ENCODE results near the gene SERPING1.

The SERPING1 gene

GRCh38 chr11:57597916-57598830, 688 bp downstream of the SERPING1 start:
- peak; percentile 22 for DNase-seq (ENCODE audit: low read depth)

DNA sequence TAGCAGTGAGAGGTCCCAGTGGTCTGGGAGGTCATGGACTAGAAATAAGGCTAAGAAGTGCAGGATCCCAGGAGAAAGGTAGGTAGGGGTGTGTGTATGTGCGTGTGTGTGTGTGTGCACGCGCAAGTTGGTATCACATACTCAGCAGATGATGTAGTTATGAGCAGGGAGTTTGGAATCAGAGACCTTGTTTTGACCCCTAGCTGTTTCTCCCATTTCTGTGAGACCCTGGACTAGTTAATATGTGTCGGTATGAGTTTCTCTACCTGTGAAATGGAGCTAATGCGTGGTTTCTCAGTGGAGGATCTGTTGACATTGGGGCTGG, 1.3 kb downstream of the SERPING1 start:
- peak; percentile 16 for DNase-seq (ENCODE audit: low read depth)

DNA sequence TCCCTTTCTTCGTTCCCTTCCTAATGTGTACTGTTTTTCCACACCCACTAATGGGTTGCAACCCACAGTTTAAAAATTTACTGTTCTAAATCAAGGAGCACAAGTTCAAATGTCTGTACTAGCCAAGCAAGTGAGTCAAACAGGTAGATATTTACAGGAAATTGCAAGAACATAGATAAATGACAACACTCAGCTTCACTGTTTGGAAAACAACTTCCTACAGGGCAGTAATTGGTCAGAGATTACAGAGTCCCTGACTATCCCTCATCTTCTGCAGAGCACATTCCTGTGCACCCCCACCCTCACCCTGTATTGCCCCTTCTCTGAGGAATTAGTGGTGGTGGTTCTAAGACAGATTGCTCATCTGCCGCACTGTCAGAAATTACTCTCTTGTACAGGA, 1.9 kb downstream of the SERPING1 start:
- DNase-seq (ENCODE audit: low read depth) = no peak

DNA sequence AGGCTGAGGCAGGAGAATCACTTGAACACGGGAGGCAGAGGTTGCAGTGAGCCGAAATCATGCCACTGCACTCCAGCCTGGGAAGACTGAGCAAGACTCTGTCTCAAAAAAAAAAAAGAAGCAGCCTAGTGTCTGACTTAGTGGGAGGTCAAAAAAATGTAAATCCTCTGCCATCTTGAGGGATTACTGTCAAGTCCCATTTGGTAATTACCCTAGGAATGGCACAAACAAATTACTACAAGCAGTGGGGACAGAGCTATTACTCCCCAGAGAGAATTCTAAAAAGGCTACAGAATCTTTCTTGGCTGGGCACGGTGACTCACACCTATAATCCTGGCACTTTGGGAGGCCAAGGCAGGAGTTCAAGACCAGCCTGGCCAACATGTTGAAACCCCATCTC, 3.8 kb downstream of the SERPING1 start:
- no peak for DNase-seq (ENCODE audit: low read depth)

DNA sequence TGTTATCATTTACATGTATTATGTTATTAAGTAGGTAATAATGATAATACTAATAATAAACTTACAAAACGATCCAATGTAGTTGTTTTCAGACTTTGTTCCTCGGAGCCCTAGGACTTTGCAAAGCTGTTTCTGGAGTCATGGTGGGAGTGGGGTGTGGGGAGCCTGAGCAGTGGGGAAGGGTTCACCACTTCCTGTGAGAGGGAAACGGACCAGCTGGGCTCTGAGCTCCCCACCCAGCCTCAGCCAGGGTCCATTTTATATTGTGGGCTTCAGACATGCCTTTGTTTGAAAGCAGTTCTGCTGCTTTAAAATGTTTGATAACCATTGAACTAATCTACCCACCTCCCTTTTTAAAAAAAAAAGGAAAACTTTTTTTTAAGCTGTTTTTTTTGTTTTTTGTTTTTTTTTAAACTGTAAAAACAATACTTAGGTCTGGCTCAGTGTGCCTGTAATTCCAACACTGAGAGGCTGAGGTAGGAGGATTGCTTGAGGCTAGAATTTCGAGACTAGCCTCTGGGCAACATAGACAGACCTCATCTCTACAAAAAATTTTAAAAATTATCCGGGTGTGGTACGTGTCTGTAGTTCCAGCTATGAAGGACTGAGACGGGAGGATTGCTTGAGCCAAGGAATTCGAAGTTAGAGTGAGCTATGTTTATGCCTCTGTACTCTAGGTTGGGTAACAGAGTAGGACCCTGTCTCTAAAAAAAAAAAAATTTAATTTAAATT, 7.0 kb downstream of the SERPING1 start:
- no peak for DNase-seq (ENCODE audit: low read depth)

DNA sequence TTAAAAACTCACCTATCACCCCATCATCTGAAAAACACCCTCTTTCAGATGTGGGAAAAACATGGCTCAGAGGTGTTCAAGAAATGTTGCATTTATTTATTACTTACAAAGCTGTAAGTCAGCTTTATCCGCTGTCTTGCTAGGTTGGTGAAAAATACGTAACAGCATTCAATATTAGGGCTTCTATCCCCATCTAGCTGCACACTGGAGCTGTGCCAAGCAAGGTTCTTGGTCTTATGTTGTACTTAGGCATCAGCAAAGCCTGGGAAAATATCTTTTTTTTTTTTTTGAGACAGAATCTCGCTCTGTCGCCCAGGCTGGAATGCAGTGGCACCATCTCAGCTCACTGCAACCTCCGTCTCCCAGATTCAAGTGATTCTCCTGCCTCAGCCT, 7.5 kb downstream of the SERPING1 start:
- DNase-seq (ENCODE audit: low read depth) = no peak

- DNase-seq (ENCODE audit: low read depth) = no peak
Observed at GRCh38 chr11:57610170-57610569, 12.7 kb downstream of the SERPING1 start.

- DNase-seq (ENCODE audit: low read depth) = no peak
Observed at GRCh38 chr11:57614234-57614772, 16.8 kb downstream of the SERPING1 start.

DNA sequence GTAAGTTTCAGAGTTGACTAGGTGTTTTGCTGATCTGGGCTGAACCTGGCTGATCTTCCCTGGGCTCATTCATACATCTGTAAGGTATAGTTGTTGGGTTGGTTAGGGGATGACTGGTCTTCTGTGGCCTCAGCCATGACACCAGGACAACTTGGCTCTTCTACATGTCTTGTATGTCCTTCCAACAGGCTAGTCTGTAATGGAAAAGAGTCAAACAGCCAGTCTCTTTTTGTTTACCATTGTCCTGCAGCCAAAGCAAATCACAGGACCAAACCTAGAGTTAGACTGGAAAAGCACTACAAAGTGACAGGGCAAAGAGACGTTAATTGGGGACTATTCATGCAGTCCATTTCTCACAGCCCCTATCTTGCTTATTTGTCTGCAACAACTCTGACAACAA, 17.8 kb downstream of the SERPING1 start:
- DNase-seq (ENCODE audit: low read depth) = no peak

GRCh38 chr11:57616595-57616994, 19.1 kb downstream of the SERPING1 start:
- DNase-seq (ENCODE audit: low read depth) = no peak

- DNase-seq (ENCODE audit: low read depth) = no peak
Observed at GRCh38 chr11:57618438-57618837, 21.0 kb downstream of the SERPING1 start.

GRCh38 chr11:57619331-57619730, 21.8 kb downstream of the SERPING1 start:
- DNase-seq (ENCODE audit: low read depth) = no peak

DNA sequence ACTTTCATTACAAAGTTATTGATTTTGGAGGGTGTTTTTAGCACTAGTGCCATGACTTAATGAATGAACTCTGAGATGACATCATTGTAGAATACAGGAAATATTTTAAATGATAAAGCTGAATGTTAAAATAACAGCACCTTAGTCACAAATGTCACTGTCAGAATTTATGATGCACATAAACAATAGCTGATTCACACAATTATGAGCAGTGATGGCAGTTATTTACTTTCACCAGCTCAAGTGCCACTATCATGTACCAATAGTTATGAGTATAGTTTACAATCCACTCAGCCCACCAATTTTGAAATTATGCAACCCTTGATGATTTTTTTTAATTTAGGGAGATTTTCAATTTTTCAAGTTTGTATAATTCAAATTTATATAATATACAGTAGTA, 23.0 kb downstream of the SERPING1 start:
- DNase-seq (ENCODE audit: low read depth) = no peak

DNA sequence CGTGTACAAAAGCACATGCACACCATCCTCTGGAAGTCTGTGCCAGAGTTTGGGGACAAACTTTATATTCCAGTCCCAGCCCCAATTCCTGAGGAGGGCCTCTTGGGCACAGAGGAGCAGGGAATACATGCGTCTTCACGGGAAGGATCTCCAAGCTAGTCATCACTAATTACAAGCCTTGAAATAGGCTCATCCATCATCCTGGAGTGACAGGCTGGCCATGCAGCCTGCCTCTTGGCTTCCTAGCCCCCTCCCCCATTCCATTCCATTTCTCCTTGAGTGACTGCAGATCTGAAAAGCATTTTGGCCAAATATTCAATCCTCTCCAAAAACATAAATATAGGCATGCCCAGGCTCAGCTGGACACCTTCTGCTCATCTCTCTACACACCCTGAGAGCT, 24.8 kb downstream of the SERPING1 start:
- no peak for DNase-seq (ENCODE audit: low read depth)

DNA sequence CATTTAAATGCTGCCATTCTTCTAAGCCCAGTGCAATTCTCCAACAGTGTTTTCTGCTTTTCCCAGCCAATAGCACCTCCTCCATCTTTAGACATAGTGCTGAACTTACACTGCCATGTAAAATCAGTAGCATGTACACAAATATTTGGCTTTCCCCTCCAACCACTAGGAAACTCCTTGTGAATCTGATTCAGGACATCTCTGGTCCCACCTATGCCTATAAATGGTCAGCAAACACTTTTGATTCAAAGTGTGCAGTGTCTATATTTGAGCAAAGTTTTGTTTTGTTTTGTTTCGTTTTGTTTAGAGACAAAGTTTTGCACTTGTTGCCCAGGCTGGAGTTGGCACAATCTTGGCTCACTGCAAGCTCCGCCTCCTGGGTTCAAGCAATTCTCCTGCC, 27.4 kb downstream of the SERPING1 start:
- DNase-seq (ENCODE audit: low read depth) = no peak

DNA sequence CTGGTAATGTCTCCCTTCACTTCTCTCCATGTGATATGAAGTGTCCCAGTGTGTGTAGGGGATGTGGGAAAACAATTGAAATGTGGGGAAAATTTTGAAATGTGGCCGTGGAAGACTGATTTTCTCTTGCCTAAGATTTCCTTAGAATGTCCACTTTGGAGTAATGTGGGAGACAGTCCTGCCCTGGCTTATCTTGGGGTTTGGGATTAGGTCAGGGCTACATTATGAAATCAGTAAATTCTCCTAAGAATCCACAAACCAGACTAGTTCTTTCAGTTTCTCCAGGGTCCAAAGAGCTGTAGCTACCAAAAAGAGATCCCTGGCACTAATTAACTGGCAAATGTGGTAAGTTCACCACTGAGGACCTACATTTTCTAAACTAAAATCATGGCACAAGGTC, 29.4 kb downstream of the SERPING1 start:
- DNase-seq (ENCODE audit: low read depth) = no peak

DNA sequence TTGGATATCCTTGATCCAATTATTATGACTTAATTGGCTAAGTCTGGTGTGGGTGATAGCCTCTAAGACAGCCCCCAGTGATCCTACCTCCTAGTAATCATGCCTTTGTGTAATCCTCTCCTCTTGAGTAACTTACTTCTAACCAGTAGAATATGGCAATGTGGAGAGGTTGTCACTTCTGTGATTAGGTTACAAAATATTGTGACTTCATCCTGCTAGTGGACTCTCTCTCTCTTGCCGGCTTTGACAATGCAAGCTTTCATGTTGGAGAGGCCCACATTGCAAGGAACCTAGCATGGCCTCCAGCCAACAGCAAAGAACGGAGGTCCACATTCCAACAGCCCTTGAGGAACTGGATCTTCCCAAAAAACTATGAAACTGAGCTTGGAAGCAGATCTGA, 32.7 kb downstream of the SERPING1 start:
- no peak for DNase-seq (ENCODE audit: low read depth)

GRCh38 chr11:57632116-57632515, 34.6 kb downstream of the SERPING1 start:
- DNase-seq (ENCODE audit: low read depth) = no peak

- DNase-seq (ENCODE audit: low read depth) = no peak
Observed at GRCh38 chr11:57633394-57634070, 36.0 kb downstream of the SERPING1 start.

GRCh38 chr11:57634311-57634710, 36.8 kb downstream of the SERPING1 start:
- no peak for DNase-seq (ENCODE audit: low read depth)

- peak; percentile 40 for DNase-seq (ENCODE audit: low read depth)
Observed at GRCh38 chr11:57635246-57635645, 37.8 kb downstream of the SERPING1 start.

GRCh38 chr11:57637626-57638004, 40.1 kb downstream of the SERPING1 start:
- peak; percentile 50 for DNase-seq (ENCODE audit: low read depth)

Data from ELR (cell line).